H1 (cell line): ENCODE results near the gene SMARCA2.

ENCODE experiments used
- BRCA1 ChIP-seq: IDR thresholded peaks from 2 replicates; pipeline ENCODE4 v1.6.1; 2012; ENCODE audit warnings: low read depth, low read length, improper control_type of control experiment
- CTCF ChIP-seq, 3 experiments: IDR thresholded peaks; 1 replicate in 2 of 3; 2 replicates in 1 of 3; pipeline versions ENCODE4 v1.5.1 to v1.6.1; 2011; ENCODE audit warnings: low read length in 3 of 3, mild to moderate bottlenecking in 3 of 3, inconsistent platforms in 2 of 3, low read depth in 1 of 3, moderate library complexity in 1 of 3; ENCODE audit not compliant: insufficient read depth in 1 of 3; ENCODE audit errors: control extremely low read depth in 1 of 3
- EGR1 ChIP-seq: IDR thresholded peaks from 2 replicates; pipeline ENCODE4 v1.6.1; 2011; ENCODE audit warnings: low read depth, low read length, borderline replicate concordance
- EZH2 ChIP-seq: fragments of 200-600 bp; sonication (generic); IDR thresholded peaks from 2 replicates; pipeline ENCODE4 v1.7.1; 2012; ENCODE audit warnings: low read depth, mild to moderate bottlenecking, moderate library complexity, low read length, inconsistent platforms; ENCODE audit not compliant: severe bottlenecking
- JUND ChIP-seq: IDR thresholded peaks from 2 replicates; pipeline ENCODE4 v1.6.1; 2011; ENCODE audit warnings: mild to moderate bottlenecking, improper control_type of control experiment, low read length
- RAD21 ChIP-seq, 2 experiments: IDR thresholded peaks in 1 of 2; conservative IDR thresholded peaks in 1 of 2; 2 replicates each; pipeline ENCODE4 v1.6.1; 2011; ENCODE audit warnings: low read depth in 2 of 2, low read length in 2 of 2, improper control_type of control experiment in 1 of 2, inconsistent platforms in 1 of 2, mild to moderate bottlenecking in 1 of 2, moderate library complexity in 1 of 2
- RFX5 ChIP-seq: IDR thresholded peaks from 2 replicates; pipeline ENCODE4 v1.6.1; 2011; ENCODE audit warnings: low read depth, low read length, improper control_type of control experiment, borderline replicate concordance
- SIN3A ChIP-seq, 2 experiments: IDR thresholded peaks in 1 of 2; conservative IDR thresholded peaks in 1 of 2; 2 replicates each; pipeline ENCODE4 v1.6.1; 2011 to 2012; ENCODE audit warnings: low read length in 2 of 2, improper control_type of control experiment in 1 of 2, low read depth in 1 of 2, mild to moderate bottlenecking in 1 of 2

DNA sequence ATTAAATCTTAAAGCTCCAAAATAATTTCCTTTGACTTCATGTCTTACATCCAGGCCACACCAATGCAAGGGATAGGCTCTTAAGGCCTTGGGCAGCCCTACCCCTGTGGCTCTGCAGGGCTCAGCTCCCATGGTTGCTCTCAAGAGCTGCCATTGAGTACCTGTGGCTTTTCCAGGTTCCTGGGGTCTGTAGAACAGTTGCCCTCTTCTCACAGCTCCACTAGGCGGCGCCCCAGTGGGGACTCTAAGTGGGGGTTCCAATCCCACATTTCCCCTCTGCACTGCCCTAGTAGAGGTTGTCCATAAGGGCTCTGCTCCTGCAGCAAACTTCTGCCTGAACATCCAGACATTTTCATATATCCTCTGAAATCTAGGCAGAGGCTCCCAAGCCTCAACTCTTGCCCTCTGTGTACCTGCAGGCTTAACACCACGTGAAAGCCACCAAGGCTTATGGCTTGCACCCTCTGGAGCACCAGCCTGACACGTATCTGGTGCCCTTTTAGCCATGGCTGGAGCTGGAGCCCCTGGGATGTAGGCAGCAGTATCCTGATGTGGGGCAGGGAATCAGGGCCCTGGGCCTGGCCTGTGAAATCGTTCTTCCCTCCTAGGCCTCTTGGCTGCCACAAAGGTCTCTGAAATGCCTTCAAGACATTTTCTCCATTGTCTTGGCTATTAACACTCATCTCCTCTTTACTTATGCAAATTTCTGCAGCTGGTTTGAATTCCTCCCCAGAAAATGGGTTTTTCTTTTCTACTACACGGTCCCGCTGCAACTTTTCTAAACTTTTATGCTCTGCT lies 185.1 kb downstream of the SMARCA2 start:
- peak; percentile 17 to 25 (median 23); a peak in 3 of 4 replicates for TF ChIP-seq CTCF (IDR thresholded peaks at IDR 0.05; ENCODE audit: control extremely low read depth in 1 of 3, insufficient read depth in 1 of 3, low read depth in 1 of 3, low read length in 3 of 3)
- TF ChIP-seq EGR1: no peak
- TF ChIP-seq JUND: no peak
- no peak for TF ChIP-seq BRCA1
- no peak for TF ChIP-seq SIN3A (conservative IDR thresholded peaks at IDR 0.05 in 1 of 2, IDR thresholded peaks at IDR 0.05 in 1 of 2; ENCODE audit: low read depth in 1 of 2, low read length in 2 of 2)
- no peak for TF ChIP-seq EZH2
- TF ChIP-seq RFX5: no peak
- peak in 1 of 2 experiments; percentile 23; a peak in 2 of 4 replicates for TF ChIP-seq RAD21 (IDR thresholded peaks at IDR 0.05 in 1 of 2, conservative IDR thresholded peaks at IDR 0.05 in 1 of 2; ENCODE audit: low read depth in 2 of 2, low read length in 2 of 2)
